ENCODE data around the gene MAL. TPM values are rescaled to one million over a fixed set of nuclear protein-coding genes. Genes with fewer than 3 reads are reported as not detected.

The MAL gene
- total RNA-seq, 3 donors from 2014 or later (not counting 1 experiment from before 2014, with no cell fraction given): 0.54 to 3.3 (median 1.8) TPM

GRCh38 chr2:95029898-95030341 is 4.4 kb downstream of the MAL start:
- WGBS (ENCODE audit: insufficient coverage): 95% methylated on average over 4 of the region's 4 CpGs
- Histone ChIP-seq H3K9me3 (ENCODE audit: control insufficient read depth, insufficient read depth, low read length) (no peaks in the 10 kb centered on the region), H3K27ac (ENCODE audit: low read length) (no peak overlapping the region), H3K4me1 (ENCODE audit: control insufficient read depth, insufficient read depth, low read length) (peaks cover 13% of the 10 kb centered on the region), H3K36me3 (ENCODE audit: control insufficient read depth, insufficient read depth, low read length) (no peaks in the 10 kb centered on the region), H3K4me3 (ENCODE audit: low read length) (no peak overlapping the region), H3K27me3 (ENCODE audit: control insufficient read depth, insufficient read depth, low read length) (peaks cover 3% of the 10 kb centered on the region)
- Mint-ChIP-seq H3K27ac (no peak overlapping the region), H3K27me3 (ENCODE audit: low read depth in 2 of 2) (peaks cover 20 to 24% of the 10 kb centered on the region in 2 donors), H3K4me3 (no peak overlapping the region), H3K9me3 (no peaks in the 10 kb centered on the region), H3K4me1 (no peaks in the 10 kb centered on the region), H3K36me3 (no peaks in the 10 kb centered on the region)
- intact Hi-C loops (cut with micrococcal nuclease): no loop called here
- ATAC-seq (no peak), DNase-seq (no peak)
- no peak for TF ChIP-seq CTCF (IDR thresholded peaks at IDR 0.05)

GRCh38 chr2:95030496-95030895 is 5.0 kb downstream of the MAL start:
- Mint-ChIP-seq H3K27ac (no peak overlapping the region), H3K36me3 (no peaks in the 10 kb centered on the region), H3K4me3 (no peak overlapping the region), H3K4me1 (no peaks in the 10 kb centered on the region), H3K9me3 (no peaks in the 10 kb centered on the region), H3K27me3 (ENCODE audit: low read depth in 2 of 2) (peaks cover 20 to 28% of the 10 kb centered on the region in 2 donors)
- Histone ChIP-seq H3K9me3 (ENCODE audit: control insufficient read depth, insufficient read depth, low read length) (no peaks in the 10 kb centered on the region), H3K27me3 (ENCODE audit: control insufficient read depth, insufficient read depth, low read length) (peaks cover 3% of the 10 kb centered on the region), H3K27ac (ENCODE audit: low read length) (no peak overlapping the region), H3K4me1 (ENCODE audit: control insufficient read depth, insufficient read depth, low read length) (peaks cover 13% of the 10 kb centered on the region), H3K36me3 (ENCODE audit: control insufficient read depth, insufficient read depth, low read length) (no peaks in the 10 kb centered on the region), H3K4me3 (ENCODE audit: low read length) (no peak overlapping the region)
- TF ChIP-seq CTCF (IDR thresholded peaks at IDR 0.05): no peak
- intact Hi-C loops (cut with micrococcal nuclease): no loop called here
- no peak for ATAC-seq
- no peak for DNase-seq
- 60% methylated on average over 5 of the region's 5 CpGs for WGBS (ENCODE audit: insufficient coverage)

- Mint-ChIP-seq H3K4me1 (no peaks in the 10 kb centered on the region), H3K4me3 (no peak overlapping the region), H3K9me3 (no peaks in the 10 kb centered on the region), H3K36me3 (no peaks in the 10 kb centered on the region), H3K27me3 (ENCODE audit: low read depth in 2 of 2) (peaks cover 15 to 22% of the 10 kb centered on the region in 2 donors), H3K27ac (no peak overlapping the region)
- no peak for DNase-seq
- no peak overlapping the region for H3K27ac ChIP-seq (ENCODE audit: low read length)
- H3K36me3 ChIP-seq (ENCODE audit: control insufficient read depth, insufficient read depth, low read length): no peaks in the 10 kb centered on the region
- peaks cover 8% of the 10 kb centered on the region for H3K4me1 ChIP-seq (ENCODE audit: control insufficient read depth, insufficient read depth, low read length)
- H3K4me3 ChIP-seq (ENCODE audit: low read length): no peak overlapping the region
- no peaks in the 10 kb centered on the region for H3K9me3 ChIP-seq (ENCODE audit: control insufficient read depth, insufficient read depth, low read length)
- H3K27me3 ChIP-seq (ENCODE audit: control insufficient read depth, insufficient read depth, low read length): peaks cover 3% of the 10 kb centered on the region
- TF ChIP-seq CTCF (IDR thresholded peaks at IDR 0.05): no peak
- WGBS (ENCODE audit: insufficient coverage): 75% methylated on average over 7 of the region's 7 CpGs
- intact Hi-C loops (cut with micrococcal nuclease): no loop called here
- ATAC-seq: no peak
Measured at GRCh38 chr2:95031076-95031725, 5.7 kb downstream of the MAL start.

GRCh38 chr2:95031726-95032116 is 6.2 kb downstream of the MAL start:
- WGBS (ENCODE audit: insufficient coverage): no CpG with 5 or more reads among the region's 1 CpG
- peaks cover 4% of the 10 kb centered on the region in 2 donors for H3K9me3 Mint-ChIP-seq
- H3K4me1 Mint-ChIP-seq: no peaks in the 10 kb centered on the region
- peaks cover 10 to 19% of the 10 kb centered on the region in 2 donors for H3K27me3 Mint-ChIP-seq (ENCODE audit: low read depth in 2 of 2)
- H3K4me3 ChIP-seq (ENCODE audit: low read length): no peak overlapping the region
- H3K4me1 ChIP-seq (ENCODE audit: control insufficient read depth, insufficient read depth, low read length): peaks cover 5% of the 10 kb centered on the region
- H3K36me3 ChIP-seq (ENCODE audit: control insufficient read depth, insufficient read depth, low read length): no peaks in the 10 kb centered on the region
- ATAC-seq (no peak), DNase-seq (no peak)
- H3K4me3 Mint-ChIP-seq: no peak overlapping the region
- TF ChIP-seq CTCF (IDR thresholded peaks at IDR 0.05): no peak
- H3K27me3 ChIP-seq (ENCODE audit: control insufficient read depth, insufficient read depth, low read length): peaks cover under 1% of the 10 kb centered on the region
- H3K36me3 Mint-ChIP-seq: no peaks in the 10 kb centered on the region
- no peak overlapping the region for H3K27ac Mint-ChIP-seq
- H3K9me3 ChIP-seq (ENCODE audit: control insufficient read depth, insufficient read depth, low read length): no peaks in the 10 kb centered on the region
- no peak overlapping the region for H3K27ac ChIP-seq (ENCODE audit: low read length)
- intact Hi-C loops (cut with micrococcal nuclease): no loop called here

All from natural killer cell (primary cell).